ENCODE data around the gene TMEM37.

The TMEM37 gene

DNA sequence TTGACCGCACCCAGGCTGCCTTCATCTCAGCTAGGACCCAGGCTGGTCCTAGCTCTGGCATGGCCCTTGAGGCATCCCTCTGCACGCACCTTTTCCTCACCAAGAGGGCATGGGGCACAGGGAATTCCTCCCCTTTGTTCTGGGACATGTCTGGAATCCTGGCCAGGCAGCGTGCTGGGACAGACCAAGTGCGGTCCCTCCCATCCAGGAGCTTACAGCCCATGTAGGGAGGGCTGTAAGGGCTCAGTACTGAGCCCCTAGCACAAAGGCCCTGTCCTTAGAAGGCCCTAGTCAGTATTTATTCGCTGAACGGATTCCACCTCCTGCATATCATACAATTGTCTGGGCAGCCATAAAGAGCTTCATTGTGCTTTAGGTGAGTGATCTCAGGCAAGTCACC, 3.0 kb downstream of the TMEM37 start:
- no peak for DNase-seq

GRCh38 chr2:119435081-119435952, 3.7 kb downstream of the TMEM37 start:
- DNase-seq = no peak

DNA sequence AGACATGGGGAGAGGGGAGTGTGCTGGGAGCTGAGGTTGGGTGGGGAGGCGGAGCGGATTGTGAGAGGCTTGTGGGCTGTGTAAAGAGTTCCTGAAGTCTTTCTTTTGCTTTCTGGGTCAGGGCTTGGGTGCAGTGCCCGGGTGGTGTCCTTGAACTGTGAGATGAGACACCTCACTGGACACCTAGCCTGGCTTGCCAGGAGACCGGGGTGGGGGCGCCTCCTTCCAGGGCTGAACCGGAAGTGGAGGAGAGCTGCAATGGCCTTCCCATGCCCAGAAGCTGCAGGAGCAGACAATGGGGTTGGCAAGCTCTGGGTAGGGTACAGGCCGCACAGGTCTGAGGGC, 4.3 kb downstream of the TMEM37 start:
- DNase-seq = no peak

- DNase-seq = no peak
These were observed 5.5 kb downstream of the TMEM37 start for GRCh38 chr2:119436993-119437772.

- no peak for DNase-seq
These were observed 6.5 kb downstream of the TMEM37 start for GRCh38 chr2:119438128-119438656.

DNA sequence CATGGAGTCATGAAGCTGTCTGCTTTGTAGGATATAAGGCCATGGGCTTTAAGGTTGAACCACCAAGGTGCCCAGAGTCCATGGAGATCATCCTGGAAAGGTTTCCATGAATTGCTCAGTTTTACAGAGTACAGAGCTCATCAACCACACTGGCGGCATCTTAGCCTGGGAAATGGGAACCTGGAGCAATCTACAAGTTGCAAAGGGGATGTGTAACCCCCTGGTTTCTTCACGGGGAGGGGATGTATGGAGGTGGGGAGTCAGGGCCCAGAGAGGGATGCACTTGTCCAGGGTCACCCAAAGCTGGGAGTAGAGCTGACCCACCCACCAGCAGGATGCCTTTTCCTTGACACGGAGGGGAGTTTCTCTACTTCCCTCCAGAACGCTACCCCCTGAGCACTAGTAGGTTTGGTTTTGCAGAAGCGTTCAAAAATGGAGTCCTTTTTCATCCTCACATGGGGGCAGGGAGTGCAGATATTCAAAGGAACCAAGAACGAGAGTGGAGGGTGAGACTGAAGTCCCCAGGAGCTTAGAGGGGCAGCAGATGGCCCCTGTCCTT, 7.2 kb downstream of the TMEM37 start:
- no peak for DNase-seq

GRCh38 chr2:119439574-119440500, 8.2 kb downstream of the TMEM37 start:
- no peak for DNase-seq

DNA sequence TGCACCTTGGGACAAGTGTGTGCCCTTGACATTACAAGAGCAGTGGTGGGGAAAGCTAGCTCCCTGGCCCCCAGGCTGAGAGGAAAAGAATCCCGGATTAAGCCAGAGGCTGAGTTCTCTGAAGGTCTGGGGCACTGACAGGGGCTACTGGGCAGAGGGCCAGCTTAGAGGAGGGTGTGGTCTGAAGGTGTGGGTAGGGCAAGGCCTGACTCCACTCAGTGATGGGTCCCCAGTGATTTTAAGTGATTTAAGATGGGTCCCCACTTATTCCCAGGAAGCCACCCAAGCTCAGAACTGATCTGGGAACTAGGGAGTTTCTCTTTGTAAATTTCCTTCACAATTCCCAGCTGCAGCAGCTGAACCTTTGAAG, 8.8 kb downstream of the TMEM37 start:
- no peak for DNase-seq

- DNase-seq = no peak
These were observed 9.2 kb downstream of the TMEM37 start for GRCh38 chr2:119440873-119441272.

DNA sequence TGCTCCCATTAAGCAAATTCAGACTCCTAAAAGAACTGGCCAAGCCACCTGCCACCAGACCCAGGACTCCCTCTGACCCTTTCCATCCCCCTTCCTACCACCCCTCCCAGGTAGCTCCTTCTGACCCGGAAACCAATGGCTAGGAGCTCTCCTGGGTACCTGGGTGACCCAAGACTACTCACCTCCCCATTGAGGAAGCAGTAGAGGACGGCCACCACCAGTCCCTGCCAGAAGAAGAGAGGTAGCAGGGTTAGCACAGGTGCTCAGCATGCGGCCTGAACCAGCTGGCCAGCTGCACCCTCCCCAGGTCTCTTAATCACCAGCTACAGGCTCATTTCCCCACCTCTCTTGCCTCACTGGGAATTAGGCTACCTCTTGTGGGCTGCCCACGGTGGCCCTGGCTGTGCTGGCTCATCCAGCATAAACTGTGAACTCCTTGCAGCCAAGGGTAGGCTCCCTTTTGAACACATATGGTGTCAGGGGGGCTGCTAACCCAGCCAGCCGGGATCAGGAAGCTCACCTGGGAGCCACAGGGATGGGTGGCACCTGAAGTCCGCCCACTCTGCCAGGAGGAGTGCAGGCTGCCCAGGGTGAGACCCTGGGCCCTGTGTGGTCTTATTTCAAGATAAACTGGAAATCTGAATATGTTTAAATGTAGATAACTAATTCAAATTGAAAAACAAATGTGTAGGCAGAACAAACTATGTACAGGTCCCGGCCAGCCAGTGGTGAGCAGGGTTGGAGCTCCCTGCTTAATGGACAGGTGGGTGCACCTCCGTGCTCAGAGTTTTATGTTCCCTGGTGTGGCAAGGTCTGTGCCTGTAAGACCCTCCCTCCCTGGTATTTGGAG, 9.9 kb downstream of the TMEM37 start:
- no peak for DNase-seq

DNA sequence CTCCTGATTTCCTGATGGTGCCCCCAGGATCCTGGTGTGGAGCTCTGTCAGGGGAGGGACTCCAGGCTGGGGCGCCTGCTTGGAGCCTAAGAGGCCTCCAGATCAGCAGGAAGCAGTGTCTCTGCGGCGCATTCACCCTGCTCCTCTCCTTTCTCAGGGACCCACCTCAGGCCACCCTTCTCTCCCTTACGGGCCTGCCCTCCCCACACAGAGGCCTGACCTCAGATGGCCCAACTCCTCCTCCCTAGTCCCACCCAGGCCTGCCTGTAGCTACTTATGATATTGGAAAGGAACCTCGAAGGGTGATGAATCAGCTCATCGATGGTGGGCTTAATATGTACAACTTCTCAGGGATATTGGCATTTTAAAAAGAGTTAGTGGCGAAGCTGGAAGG, 10.6 kb downstream of the TMEM37 start:
- no peak for DNase-seq

DNA sequence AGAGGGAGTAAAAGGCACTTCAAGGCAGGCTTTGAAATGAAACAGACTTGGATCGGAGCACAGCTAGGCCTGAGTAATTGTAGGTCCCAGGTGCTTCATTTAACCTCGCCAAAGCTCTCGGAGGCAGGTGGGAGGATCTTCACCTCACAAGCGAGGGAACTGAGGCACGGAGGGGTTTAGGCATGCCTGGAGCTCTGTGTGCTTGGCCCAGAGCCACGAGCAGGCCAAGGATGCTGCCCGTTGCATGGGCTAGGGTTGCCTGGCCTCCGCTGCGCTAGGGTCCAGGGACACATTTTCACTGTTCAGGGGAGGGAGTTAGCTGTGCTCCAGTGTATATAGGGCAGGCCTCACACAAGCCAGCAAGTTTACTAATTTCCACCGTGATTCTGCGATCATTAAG, 11.2 kb downstream of the TMEM37 start:
- no peak for DNase-seq

DNA sequence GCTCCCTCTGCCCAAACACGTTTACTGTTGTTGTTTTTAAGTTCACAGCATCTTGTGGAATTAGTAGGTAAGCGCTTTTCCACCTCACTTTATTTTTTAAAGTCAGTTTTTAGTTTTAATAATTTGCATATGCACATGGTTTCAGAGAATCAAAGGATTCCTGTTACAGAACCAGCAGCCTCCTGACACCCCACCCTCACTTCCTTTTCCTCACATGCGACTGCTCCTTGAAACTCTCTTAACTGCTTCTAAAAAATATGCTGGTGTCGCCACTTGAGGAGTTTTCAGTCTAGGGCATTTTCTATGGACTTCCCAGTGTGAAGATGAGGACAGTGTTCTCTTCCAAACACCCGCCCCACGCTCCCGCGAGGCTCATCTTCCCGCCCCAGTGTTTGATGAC, 14.4 kb downstream of the TMEM37 start:
- no peak for DNase-seq

- DNase-seq = no peak
These were observed 16.9 kb downstream of the TMEM37 start for GRCh38 chr2:119448427-119449141.

- no peak for DNase-seq
These were observed 17.9 kb downstream of the TMEM37 start for GRCh38 chr2:119449521-119449920.

DNA sequence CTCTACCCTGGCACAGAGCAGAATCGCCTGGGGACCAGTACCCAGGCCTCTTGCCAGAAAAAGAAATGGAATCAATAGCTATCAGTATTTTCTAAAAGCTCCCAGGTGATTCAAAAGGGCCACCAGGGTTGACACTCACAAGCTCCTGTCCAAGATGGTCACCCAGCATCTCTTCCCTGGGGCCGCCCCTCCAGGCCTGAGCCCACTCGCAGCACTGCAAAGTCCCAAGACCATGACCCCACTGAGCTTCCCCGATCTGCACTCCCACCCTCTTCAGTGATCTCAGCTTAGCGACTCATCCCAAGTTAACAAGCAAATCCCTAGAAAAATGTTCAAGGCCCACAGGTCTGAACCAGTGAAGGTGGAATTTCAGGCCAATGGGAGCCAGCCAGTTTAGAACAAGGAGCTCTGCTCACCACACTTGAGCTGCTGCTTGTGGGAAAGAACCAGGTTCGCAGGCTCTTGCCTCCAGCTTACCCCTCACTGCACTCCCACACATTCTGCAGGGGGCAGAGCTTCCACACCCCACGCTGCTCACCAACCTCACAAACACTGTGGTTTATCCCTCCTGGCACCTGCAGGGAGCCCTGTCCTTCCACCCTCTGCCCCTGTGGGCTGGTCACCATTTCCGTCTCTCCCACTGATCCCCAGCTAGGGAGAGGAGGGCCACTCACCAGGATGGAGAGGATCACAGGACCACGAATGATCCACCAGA, 19.8 kb downstream of the TMEM37 start:
- DNase-seq = no peak

DNA sequence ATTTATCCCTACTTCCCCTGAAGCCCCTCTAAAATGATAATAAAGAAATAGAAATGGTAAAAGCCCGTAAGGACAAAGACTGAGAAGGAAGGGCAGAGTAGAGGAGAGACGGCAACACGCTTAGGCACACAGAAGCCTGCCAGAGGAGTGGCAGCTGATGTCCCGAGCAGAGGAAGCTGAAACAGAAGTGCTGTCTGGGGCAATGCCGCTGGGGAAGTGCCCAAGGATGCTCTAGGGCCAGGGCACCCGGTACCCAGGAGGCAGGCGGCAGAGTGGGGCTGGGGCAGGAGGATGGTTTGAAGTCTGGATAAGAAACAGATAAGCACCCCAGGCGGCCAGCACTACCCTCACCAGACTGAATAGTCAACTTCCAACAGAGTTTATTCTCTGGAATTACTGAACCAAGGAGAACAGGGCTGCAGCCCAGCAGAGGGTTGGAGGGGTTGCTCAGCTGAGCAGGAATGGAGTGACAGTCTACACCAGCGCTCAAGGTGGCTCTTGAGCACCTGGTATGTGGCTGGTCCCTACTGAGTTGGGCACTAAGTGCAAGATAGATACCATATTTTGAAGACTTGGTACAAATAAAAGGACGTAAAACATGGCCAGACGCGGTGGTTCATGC, 22.4 kb downstream of the TMEM37 start:
- no peak for DNase-seq

DNA sequence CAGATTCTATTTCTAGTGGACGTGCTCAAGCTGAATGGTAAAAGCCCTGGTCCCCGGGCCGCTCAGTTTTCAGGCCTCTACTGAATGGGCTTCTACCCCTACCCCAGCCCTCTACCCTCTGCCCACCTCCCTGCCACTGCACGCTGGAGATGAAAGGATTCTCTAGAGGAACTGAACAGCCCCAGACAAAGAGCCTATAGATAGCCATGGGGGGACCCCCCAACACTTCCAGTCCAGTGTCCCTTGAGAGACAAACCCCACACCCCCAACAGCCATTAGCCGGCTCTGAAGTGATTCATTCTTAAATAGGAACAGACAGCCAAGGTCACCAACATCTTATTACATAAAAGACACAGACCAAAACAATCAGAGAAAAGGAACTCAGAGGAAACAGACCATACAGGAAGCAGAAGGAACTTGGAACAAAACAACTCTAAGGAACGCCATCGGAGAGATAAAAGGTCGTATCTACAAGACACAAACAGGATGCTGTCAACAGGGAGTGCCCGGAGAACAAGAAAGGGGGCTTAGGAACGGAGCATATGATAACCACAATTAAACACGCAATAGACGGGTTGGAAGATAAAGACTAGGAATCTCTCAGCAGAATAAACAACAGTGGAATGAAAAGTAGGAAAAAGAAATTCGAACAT, 23.5 kb downstream of the TMEM37 start:
- DNase-seq = no peak

- no peak for DNase-seq
These were observed 28.4 kb downstream of the TMEM37 start for GRCh38 chr2:119460076-119460475.
